ENCODE measurements around the gene RNU11. TPM values are rescaled to one million over a fixed set of nuclear protein-coding genes. Genes with fewer than 3 reads are reported as not detected.

RNU11 gene
- total RNA-seq, 4 donors from 2014 or later = not detected

DNA sequence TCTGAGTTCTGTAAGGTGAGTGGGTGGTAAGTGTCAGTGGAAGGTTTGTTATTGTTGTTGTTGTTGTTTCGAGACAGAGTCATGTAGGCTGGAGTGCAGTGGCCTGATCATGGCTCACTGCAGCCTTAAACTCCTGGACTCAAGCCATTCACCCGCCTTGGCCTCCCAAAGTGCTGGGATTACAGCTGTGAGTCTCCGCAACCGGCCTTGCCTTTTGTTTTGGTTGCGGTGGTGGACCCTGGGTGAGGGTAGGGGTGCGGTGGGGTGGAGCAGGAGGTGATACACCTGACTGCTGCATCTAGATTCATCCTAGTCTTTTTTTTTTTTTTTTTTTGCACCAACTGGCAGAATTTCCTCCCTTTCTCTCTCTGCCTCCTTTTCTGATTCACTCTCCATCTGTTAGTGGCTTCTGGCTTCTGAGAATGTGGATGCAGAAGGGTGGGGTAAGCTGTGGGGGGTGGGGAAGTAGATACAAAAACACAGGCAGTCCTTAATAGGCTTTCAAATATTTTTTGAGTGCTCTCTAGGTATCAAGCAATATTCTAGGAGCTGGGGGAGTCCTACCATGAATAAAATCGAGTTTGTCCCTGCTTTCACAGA lies 15.6 kb downstream of the RNU11 start:
- H3K27me3 ChIP-seq = no peaks in the 10 kb centered on the region
- no peaks in the 10 kb centered on the region for H3K4me1 ChIP-seq
- H3K36me3 ChIP-seq = no peaks in the 10 kb centered on the region
- H3K9me3 ChIP-seq = no peaks in the 10 kb centered on the region
- no peak overlapping the region for H3K27ac ChIP-seq
- TF ChIP-seq, protein P1, sequence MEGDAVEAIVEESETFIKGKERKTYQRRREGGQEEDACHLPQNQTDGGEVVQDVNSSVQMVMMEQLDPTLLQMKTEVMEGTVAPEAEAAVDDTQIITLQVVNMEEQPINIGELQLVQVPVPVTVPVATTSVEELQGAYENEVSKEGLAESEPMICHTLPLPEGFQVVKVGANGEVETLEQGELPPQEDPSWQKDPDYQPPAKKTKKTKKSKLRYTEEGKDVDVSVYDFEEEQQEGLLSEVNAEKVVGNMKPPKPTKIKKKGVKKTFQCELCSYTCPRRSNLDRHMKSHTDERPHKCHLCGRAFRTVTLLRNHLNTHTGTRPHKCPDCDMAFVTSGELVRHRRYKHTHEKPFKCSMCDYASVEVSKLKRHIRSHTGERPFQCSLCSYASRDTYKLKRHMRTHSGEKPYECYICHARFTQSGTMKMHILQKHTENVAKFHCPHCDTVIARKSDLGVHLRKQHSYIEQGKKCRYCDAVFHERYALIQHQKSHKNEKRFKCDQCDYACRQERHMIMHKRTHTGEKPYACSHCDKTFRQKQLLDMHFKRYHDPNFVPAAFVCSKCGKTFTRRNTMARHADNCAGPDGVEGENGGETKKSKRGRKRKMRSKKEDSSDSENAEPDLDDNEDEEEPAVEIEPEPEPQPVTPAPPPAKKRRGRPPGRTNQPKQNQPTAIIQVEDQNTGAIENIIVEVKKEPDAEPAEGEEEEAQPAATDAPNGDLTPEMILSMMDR (IDR thresholded peaks at IDR 0.05) = no peak
- no peak for TF ChIP-seq POLR2A (IDR thresholded peaks at IDR 0.05)
- intact Hi-C loops (cut with DNase I; ENCODE audit: low total_unique reads) = loop anchor here (10.0 kb wide), 1 partner anchor 71 kb away; the partner anchor contains the start of gene YTHDF2
- H3K4me3 ChIP-seq = no peak overlapping the region
- DNase-seq = no peak

DNA sequence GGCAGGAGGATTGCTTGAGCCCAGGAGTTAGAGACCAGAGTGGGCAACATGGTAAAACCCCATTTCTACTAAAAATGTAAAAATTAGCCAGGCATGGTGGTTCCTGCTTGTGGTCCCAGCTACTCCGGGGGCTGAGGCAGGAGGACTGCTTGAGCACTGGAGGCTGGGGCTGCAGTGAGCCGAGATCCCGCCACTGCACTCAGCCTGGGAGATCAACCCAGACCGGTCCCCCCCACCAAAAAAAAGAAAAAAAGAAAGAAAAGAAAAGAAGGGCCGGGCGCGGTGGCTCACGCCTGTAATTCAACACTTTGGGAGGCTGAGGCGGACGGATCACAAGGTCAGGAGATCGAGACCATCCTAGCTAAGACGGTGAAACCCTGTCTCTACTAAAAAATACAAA lies 18.4 kb downstream of the RNU11 start:
- intact Hi-C loops (cut with DNase I; ENCODE audit: low total_unique reads) = loop anchor here (10.0 kb wide), 1 partner anchor 68 kb away; the partner anchor contains the start of gene YTHDF2

DNA sequence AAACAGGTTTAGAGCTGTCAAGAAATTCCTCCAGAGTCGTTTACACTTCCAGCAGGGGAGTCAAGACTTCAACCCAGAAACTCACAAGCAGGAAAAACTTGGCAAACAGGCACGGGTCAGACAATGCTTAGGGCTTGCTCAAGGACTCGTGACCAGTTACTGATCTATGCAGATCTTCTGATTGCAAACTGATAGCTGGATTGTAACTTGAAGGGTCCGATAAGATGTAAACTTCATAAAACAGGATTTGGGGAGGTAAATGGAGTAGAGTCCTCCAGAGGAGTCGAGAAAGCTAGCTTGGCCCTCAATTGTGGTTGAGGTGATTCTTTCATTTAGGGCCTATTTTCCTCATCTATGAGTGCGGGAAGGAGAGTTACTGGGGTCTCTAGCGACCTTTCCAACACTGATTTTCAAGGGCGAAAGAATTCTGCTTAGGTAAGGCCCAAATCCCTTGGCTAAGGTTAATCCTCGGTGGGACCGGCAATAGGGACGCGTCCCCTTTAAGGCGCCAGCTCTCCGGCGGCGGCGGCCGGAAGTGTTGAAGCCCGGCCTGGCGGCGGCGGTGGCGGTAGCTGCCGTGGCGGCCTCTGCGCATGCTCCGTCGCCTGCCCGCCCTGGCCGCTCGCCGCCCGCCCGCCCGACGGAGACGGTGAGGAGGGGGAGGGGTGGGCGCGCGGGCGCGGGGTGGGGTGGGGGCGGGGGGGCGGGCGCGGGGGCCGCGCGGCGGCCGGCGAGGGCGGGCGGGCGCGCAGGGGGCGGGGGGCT lies 20.0 kb downstream of the RNU11 start, which contains the start of gene GMEB1:
Gene GMEB1 (plus strand): TSS at position 594 of the 765 bp plus-strand sequence. CDS start 14,829 bp downstream, outside the sequence.
- Histone ChIP-seq H3K27me3 (no peaks in the 10 kb centered on the region), H3K4me3 (peak within 1 kb of the TSS; percentile 60 to 87), H3K4me1 (no peaks in the 10 kb centered on the region), H3K36me3 (no peaks in the 10 kb centered on the region), H3K27ac (peak within 1 kb of the TSS; percentile 95 to 98), H3K9me3 (no peaks in the 10 kb centered on the region)
- TF ChIP-seq, protein P1 (IDR thresholded peaks at IDR 0.05) = peak in 2 of 4 experiments; percentile 14 to 20
- TF ChIP-seq POLR2A (IDR thresholded peaks at IDR 0.05) = no peak
- intact Hi-C loops (cut with DNase I; ENCODE audit: low total_unique reads) = loop anchor here (10.0 kb wide), 1 partner anchor 66 kb away; the partner anchor contains the start of gene YTHDF2
- peak; percentile 81 for DNase-seq

More for the DNA sequence above, 18.4 kb downstream of the RNU11 start:
- H3K27ac ChIP-seq = no peak overlapping the region
- H3K36me3 ChIP-seq = no peaks in the 10 kb centered on the region
- TF ChIP-seq, protein P1 (IDR thresholded peaks at IDR 0.05) = no peak
- no peaks in the 10 kb centered on the region for H3K4me1 ChIP-seq
- no peaks in the 10 kb centered on the region for H3K9me3 ChIP-seq
- no peaks in the 10 kb centered on the region for H3K27me3 ChIP-seq
- no peak for DNase-seq
- no peak overlapping the region for H3K4me3 ChIP-seq

DNA sequence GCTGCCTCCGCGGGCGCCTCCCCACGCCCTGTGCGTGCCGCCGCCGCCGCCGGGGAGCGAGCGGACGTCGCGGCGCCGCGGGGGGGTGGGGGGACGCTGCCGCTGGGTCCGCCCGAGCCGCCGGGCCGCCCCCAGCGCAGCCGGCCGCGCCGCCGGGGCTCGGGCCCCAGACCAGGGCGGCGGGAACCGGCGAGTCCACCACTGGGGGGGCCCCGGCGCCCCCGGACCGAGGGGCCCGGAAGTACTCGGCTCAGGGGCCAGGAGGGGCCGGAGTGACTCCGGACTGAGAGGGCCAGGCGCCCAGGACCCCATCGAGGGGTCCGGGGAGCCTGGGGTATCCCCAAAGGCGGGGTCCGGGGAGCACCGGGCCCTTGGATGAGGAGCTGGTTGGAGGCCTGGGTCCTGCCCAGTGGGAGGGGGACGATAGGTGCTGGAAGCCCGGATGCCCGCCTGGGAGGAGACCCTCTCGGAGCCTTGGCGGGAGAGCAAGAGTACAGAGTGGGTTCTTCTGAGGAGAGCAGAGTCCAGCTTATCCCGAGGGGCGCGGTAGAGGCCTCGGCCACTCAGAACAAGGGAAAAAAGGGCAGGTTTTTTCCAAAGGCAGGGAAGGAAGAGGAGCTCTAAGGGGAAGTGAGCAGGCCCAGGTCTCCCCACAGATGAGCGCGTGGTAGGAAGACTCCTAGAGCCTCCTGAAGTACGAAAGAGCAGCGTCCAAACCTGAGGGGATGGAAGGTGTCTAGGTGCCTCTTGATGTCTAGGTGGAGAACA lies 20.7 kb downstream of the RNU11 start:
- peak overlapping the region; percentile 95 to 98 for H3K27ac ChIP-seq
- H3K4me1 ChIP-seq = no peaks in the 10 kb centered on the region
- intact Hi-C loops (cut with DNase I; ENCODE audit: low total_unique reads) = loop anchor here (10.0 kb wide), 1 partner anchor 66 kb away; the partner anchor contains the start of gene YTHDF2
- peak; percentile 44 to 52 for DNase-seq
- no peaks in the 10 kb centered on the region for H3K27me3 ChIP-seq
- H3K9me3 ChIP-seq = no peaks in the 10 kb centered on the region
- H3K36me3 ChIP-seq = no peaks in the 10 kb centered on the region
- H3K4me3 ChIP-seq = peak overlapping the region; percentile 60 to 87
- no peak for TF ChIP-seq POLR2A (IDR thresholded peaks at IDR 0.05)
- TF ChIP-seq, protein P1 (IDR thresholded peaks at IDR 0.05) = no peak
